SK-N-SH (cell line): Measurements from ENCODE around the gene ETHE1. TPM values are rescaled to one million over a fixed set of nuclear protein-coding genes. Genes with fewer than 3 reads are reported as not detected.

Source experiments
- CTCF ChIA-PET: fragments of 300-600, 350-600 bp; formaldehyde crosslinking; extraction: SDS; loops from one replicate; lab custom pipeline; 2021; lab: Yijun Ruan, JAX
- POLR2A ChIA-PET: fragments of 350-600 bp; sonication (Branson Sonifier 250); formaldehyde crosslinking; extraction: SDS; loops from one replicate; lab custom pipeline; 2020; ENCODE audit warnings: antibody characterized with exemption, inconsistent platforms; lab: Yijun Ruan, JAX
- DNase-seq: peaks from one replicate; pipeline ENCODE4 v3.0.0; 2012
- H2AFZ ChIP-seq: fragments of 200-600 bp; sonication (generic); 2 replicates; pipeline ENCODE4 v1.8.1; 2016; ENCODE audit warnings: antibody characterized with exemption, mild to moderate bottlenecking, low read depth
- H3F3A ChIP-seq: fragments of 200-600 bp; sonication (generic); replicated peaks from 2 replicates; pipeline ENCODE3; 2016; ENCODE audit warnings: antibody characterized with exemption, mild to moderate bottlenecking; ENCODE audit not compliant: insufficient read depth
- H3K27ac ChIP-seq, 2 experiments: fragments of 200-500 bp in 1 of 2; fragments of 200-600 bp in 1 of 2; sonication (Bioruptor generic) in 1 of 2; sonication (generic), shearing (Covaris generic) in 1 of 2; 2 replicates each; pipeline versions ENCODE4 v1.5.1 to v1.6.1; 2014 to 2016; ENCODE audit warnings: low read depth in 2 of 2, inconsistent platforms in 1 of 2, low read length in 1 of 2, mild to moderate bottlenecking in 1 of 2, mixed read lengths in 1 of 2
- H3K27me3 ChIP-seq: fragments of 200-600 bp; sonication (generic), shearing (Covaris generic); 2 replicates; pipeline ENCODE4 v1.6.1; 2016; ENCODE audit warnings: mixed run types; ENCODE audit not compliant: insufficient read depth
- H3K36me3 ChIP-seq, 2 experiments: fragments of 200-500 bp in 1 of 2; fragments of 200-600 bp in 1 of 2; sonication (Bioruptor generic) in 1 of 2; sonication (generic) in 1 of 2; replicated peaks in 1 of 2; 2 replicates each; pipeline versions ENCODE3 to v1.5.1; 2014 to 2016; ENCODE audit warnings: low read length in 1 of 2, mild to moderate bottlenecking in 1 of 2; ENCODE audit not compliant: insufficient read depth in 2 of 2, control insufficient read depth in 1 of 2
- H3K4me1 ChIP-seq, 2 experiments: fragments of 200-500 bp in 1 of 2; fragments of 200-600 bp in 1 of 2; sonication (Bioruptor generic) in 1 of 2; sonication (generic), shearing (Covaris generic) in 1 of 2; 2 replicates each; pipeline versions ENCODE4 v1.5.1 to v1.6.1; 2014 to 2016; ENCODE audit warnings: low read depth in 1 of 2, low read length in 1 of 2, mixed run types in 1 of 2; ENCODE audit not compliant: insufficient read depth in 2 of 2, control insufficient read depth in 1 of 2
- H3K4me2 ChIP-seq: fragments of 200-600 bp; sonication (generic), shearing (Covaris generic); 2 replicates; pipeline ENCODE4 v1.6.1; 2017; ENCODE audit warnings: mixed run types
- H3K4me3 ChIP-seq, 2 experiments: fragments of 200-500 bp in 1 of 2; fragments of 200-600 bp in 1 of 2; sonication (Bioruptor generic) in 1 of 2; sonication (generic), shearing (Covaris generic) in 1 of 2; 2 replicates each; pipeline versions ENCODE4 v1.5.1 to v1.8.1; 2014 to 2016; ENCODE audit warnings: low read depth in 2 of 2, inconsistent platforms in 1 of 2, low read length in 1 of 2, mild to moderate bottlenecking in 1 of 2, mixed read lengths in 1 of 2, moderate library complexity in 1 of 2
- H3K79me2 ChIP-seq: fragments of 200-600 bp; sonication (generic); 2 replicates; pipeline ENCODE4 v1.8.1; 2017; ENCODE audit warnings: mild to moderate bottlenecking; ENCODE audit not compliant: insufficient read depth
- H3K9ac ChIP-seq: fragments of 200-600 bp; sonication (generic); 2 replicates; pipeline ENCODE4 v1.6.1; 2017; ENCODE audit warnings: mixed run types
- H3K9me2 ChIP-seq: fragments of 200-600 bp; sonication (generic); 2 replicates; pipeline ENCODE4 v1.6.1; 2017; ENCODE audit warnings: mixed run types
- H3K9me3 ChIP-seq: fragments of 200-600 bp; sonication (generic); 2 replicates; pipeline ENCODE4 v1.6.1; 2017; ENCODE audit warnings: mixed run types, mild to moderate bottlenecking, moderate library complexity
- H4K20me1 ChIP-seq: fragments of 200-600 bp; sonication (generic); 2 replicates; pipeline ENCODE4 v1.6.1; 2017; ENCODE audit warnings: mild to moderate bottlenecking, mixed run types; ENCODE audit not compliant: insufficient read depth
- CHD2 ChIP-seq: fragments of 150-350 bp; IDR thresholded peaks from 2 replicates; pipeline ENCODE4 v1.6.1; 2018; ENCODE audit warnings: low read length; ENCODE audit not compliant: partially characterized antibody
- FOXJ3 ChIP-seq: sonication (generic); formaldehyde crosslinking; IDR thresholded peaks from 2 replicates; pipeline ENCODE4 v1.5.1; 2020; ENCODE audit warnings: mild to moderate bottlenecking, missing genetic modification reagents
- GABPA ChIP-seq: IDR thresholded peaks from 2 replicates; pipeline ENCODE4 v1.4.0; 2012; ENCODE audit warnings: low read depth, mild to moderate bottlenecking
- NRF1 ChIP-seq: IDR thresholded peaks from 2 replicates; pipeline ENCODE4 v1.6.1; 2012; ENCODE audit warnings: low read depth, mild to moderate bottlenecking, low read length
- RCOR1 ChIP-seq: fragments of 150-350 bp; IDR thresholded peaks from 2 replicates; pipeline ENCODE4 v1.6.1; 2017; ENCODE audit warnings: antibody characterized with exemption, low read length
- SMC3 ChIP-seq: IDR thresholded peaks from 2 replicates; pipeline ENCODE4 v1.6.1; 2012; ENCODE audit warnings: low read depth, low read length, improper control_type of control experiment
- YY1 ChIP-seq: IDR thresholded peaks from 2 replicates; pipeline ENCODE4 v1.4.0; 2012; ENCODE audit warnings: low read depth, mild to moderate bottlenecking
- WGBS: methylation state at CpG from one replicate; pipeline ENCODE4 v1.1.6; 2017; ENCODE audit warnings: low lambda C conversion rate; 5-methylcytosine and 5-hydroxymethylcytosine counted together
- polyA plus RNA-seq, 3 experiments: library from polyadenylated mRNA; depleted of rRNA; stranded (reverse); fragments of >200 nt; gene quantifications; 2 replicates each; pipeline ENCODE4 v1.2.3, GENCODE V29; 2012
- TF ChIP-seq, protein P1 (sequence below): IDR thresholded peaks from 2 replicates; pipeline ENCODE4 v1.6.1; 2012; ENCODE audit warnings: mild to moderate bottlenecking, low read depth, low read length, moderate library complexity
- TF ChIP-seq, protein P2 (sequence below): IDR thresholded peaks from 2 replicates; pipeline ENCODE4 v1.4.0; 2012; ENCODE audit warnings: low read depth, borderline replicate concordance

Gene ETHE1
- polyA plus RNA-seq, 1 of the 3 experiments (the other 2 are of a cell fraction): 86.2 TPM

DNA sequence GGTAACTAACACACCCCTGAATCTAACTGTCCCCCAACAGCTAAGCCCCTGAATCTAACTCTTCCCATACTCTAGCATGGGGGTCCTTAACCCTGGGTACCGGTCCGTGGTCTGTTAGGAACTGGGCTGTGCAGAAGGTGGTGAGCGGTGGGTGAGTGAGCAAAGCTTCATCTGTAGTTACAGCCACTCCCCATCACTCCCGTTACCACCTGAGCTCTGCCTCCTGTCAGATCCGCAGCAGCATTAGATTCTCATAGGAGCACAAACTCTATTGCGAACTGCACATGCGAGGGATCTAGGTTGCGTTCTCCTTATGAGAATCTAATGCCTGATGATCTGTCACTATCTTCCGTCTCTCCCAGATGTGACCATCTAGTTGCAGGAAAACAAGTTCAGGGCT lies 16.3 kb downstream of the ETHE1 start:
- H3K36me3 ChIP-seq: peaks cover 10 to 11% of the 10 kb centered on the region in 2 experiments
- no peak overlapping the region for H2AFZ ChIP-seq
- TF ChIP-seq YY1 (no peak), GABPA (no peak), FOXJ3 (CRISPR knock-in tag) (no peak), NRF1 (no peak), SMC3 (no peak)
- TF ChIP-seq, protein P1, sequence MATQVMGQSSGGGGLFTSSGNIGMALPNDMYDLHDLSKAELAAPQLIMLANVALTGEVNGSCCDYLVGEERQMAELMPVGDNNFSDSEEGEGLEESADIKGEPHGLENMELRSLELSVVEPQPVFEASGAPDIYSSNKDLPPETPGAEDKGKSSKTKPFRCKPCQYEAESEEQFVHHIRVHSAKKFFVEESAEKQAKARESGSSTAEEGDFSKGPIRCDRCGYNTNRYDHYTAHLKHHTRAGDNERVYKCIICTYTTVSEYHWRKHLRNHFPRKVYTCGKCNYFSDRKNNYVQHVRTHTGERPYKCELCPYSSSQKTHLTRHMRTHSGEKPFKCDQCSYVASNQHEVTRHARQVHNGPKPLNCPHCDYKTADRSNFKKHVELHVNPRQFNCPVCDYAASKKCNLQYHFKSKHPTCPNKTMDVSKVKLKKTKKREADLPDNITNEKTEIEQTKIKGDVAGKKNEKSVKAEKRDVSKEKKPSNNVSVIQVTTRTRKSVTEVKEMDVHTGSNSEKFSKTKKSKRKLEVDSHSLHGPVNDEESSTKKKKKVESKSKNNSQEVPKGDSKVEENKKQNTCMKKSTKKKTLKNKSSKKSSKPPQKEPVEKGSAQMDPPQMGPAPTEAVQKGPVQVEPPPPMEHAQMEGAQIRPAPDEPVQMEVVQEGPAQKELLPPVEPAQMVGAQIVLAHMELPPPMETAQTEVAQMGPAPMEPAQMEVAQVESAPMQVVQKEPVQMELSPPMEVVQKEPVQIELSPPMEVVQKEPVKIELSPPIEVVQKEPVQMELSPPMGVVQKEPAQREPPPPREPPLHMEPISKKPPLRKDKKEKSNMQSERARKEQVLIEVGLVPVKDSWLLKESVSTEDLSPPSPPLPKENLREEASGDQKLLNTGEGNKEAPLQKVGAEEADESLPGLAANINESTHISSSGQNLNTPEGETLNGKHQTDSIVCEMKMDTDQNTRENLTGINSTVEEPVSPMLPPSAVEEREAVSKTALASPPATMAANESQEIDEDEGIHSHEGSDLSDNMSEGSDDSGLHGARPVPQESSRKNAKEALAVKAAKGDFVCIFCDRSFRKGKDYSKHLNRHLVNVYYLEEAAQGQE: no peak
- TF ChIP-seq, protein P2, sequence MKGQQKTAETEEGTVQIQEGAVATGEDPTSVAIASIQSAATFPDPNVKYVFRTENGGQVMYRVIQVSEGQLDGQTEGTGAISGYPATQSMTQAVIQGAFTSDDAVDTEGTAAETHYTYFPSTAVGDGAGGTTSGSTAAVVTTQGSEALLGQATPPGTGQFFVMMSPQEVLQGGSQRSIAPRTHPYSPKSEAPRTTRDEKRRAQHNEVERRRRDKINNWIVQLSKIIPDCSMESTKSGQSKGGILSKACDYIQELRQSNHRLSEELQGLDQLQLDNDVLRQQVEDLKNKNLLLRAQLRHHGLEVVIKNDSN: no peak
- H3K4me3 ChIP-seq: no peak overlapping the region
- H3K27ac ChIP-seq: no peak overlapping the region
- H3K9ac ChIP-seq: no peak overlapping the region
- 97% methylated on average over 9 of the region's 9 CpGs for WGBS
- DNase-seq: no peak
- H3K27me3 ChIP-seq: no peaks in the 10 kb centered on the region
- H3F3A ChIP-seq: peaks cover 9% of the 10 kb centered on the region
- no peaks in the 10 kb centered on the region for H3K9me3 ChIP-seq
- H3K9me2 ChIP-seq: no peaks in the 10 kb centered on the region
- CTCF ChIA-PET: interaction anchor here (0.6 to 2.6 kb wide), 3 partner anchors 9 to 78 kb away, joined by 3 to 22 read pairs (median 3); no protein-coding TSS in a partner anchor
- no peak overlapping the region for H3K4me2 ChIP-seq
- H3K79me2 ChIP-seq: no peaks in the 10 kb centered on the region
- no peaks in the 10 kb centered on the region for H3K4me1 ChIP-seq
- H4K20me1 ChIP-seq: no peaks in the 10 kb centered on the region
- POLR2A ChIA-PET: interaction anchor here (0.5 to 0.7 kb wide), 2 partner anchors 67 to 71 kb away, joined by 3 read pairs; no protein-coding TSS in a partner anchor

DNA sequence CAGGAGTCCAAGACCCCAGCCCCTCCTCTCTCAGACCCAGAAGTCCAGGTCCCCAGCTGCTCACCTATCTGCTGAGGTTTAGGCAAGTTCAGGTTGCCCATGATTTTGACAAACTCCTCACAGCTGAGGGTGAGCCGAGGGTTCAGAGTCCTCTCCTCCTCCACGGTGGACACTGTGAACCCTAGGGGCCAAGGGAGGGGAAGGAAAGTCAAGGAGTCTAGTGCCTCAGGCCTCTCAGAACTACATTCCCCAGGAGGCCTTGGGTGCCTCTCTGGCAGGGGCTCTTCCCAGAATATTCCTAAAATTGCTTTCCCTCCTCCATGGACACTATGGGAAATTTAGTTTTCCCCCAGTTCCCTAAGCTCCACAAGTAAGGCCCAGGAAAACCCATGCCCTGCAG lies 19.1 kb downstream of the ETHE1 start:
- TF ChIP-seq NRF1 (no peak), RCOR1 (no peak), CHD2 (no peak)
- H4K20me1 ChIP-seq: no peaks in the 10 kb centered on the region
- H3K27me3 ChIP-seq: no peaks in the 10 kb centered on the region
- no peaks in the 10 kb centered on the region for H3K9me3 ChIP-seq
- H3K36me3 ChIP-seq: peaks cover 10 to 11% of the 10 kb centered on the region in 2 experiments
- no peaks in the 10 kb centered on the region for H3K79me2 ChIP-seq
- H3K9ac ChIP-seq: no peak overlapping the region
- H3K4me1 ChIP-seq: peaks cover 3 to 4% of the 10 kb centered on the region in 2 experiments; a peak in 1 of 4 replicates
- H3F3A ChIP-seq: peaks cover 14% of the 10 kb centered on the region
- no peaks in the 10 kb centered on the region for H3K9me2 ChIP-seq
- H2AFZ ChIP-seq: no peak overlapping the region
- whole genome bisulfite sequencing: 81% methylated on average over 2 of the region's 2 CpGs
- H3K4me2 ChIP-seq: no peak overlapping the region
- no peak overlapping the region for H3K4me3 ChIP-seq
- DNase-seq: no peak
- H3K27ac ChIP-seq: no peak overlapping the region
- CTCF ChIA-PET: interaction anchor here (1.2 to 2.7 kb wide), 2 partner anchors 17 to 61 kb away, joined by 3 to 11 read pairs; no protein-coding TSS in a partner anchor
- POLR2A ChIA-PET: no interaction called here
